ENCODE measurements around the gene WFDC1.

Gene WFDC1

GRCh38 chr16:84294531-84295142 lies at the start of gene WFDC1:
Gene WFDC1 (plus strand): TSS chr16:84294878. CDS start chr16:84294972, 94 bp downstream.
- no peak for DNase-seq

GRCh38 chr16:84245956-84246678 lies 48.6 kb upstream of the WFDC1 start:
- no peak for DNase-seq

GRCh38 chr16:84246679-84247077 lies 48.0 kb upstream of the WFDC1 start:
- no peak for DNase-seq

- DNase-seq: no peak
Observed at GRCh38 chr16:84247331-84247730, 47.3 kb upstream of the WFDC1 start.

- no peak for DNase-seq
Observed at GRCh38 chr16:84247844-84248243, 46.8 kb upstream of the WFDC1 start.

GRCh38 chr16:84252184-84252583 lies 42.5 kb upstream of the WFDC1 start:
- DNase-seq: no peak

- no peak for DNase-seq
Observed at GRCh38 chr16:84253173-84253572, 41.5 kb upstream of the WFDC1 start.

- DNase-seq: no peak
Observed at GRCh38 chr16:84254062-84254461, 40.6 kb upstream of the WFDC1 start.

- DNase-seq: no peak
Observed at GRCh38 chr16:84255050-84255810, 39.4 kb upstream of the WFDC1 start.

GRCh38 chr16:84258266-84258665 lies 36.4 kb upstream of the WFDC1 start:
- DNase-seq: no peak

- DNase-seq: no peak
Observed at GRCh38 chr16:84259691-84260090, 35.0 kb upstream of the WFDC1 start.

- DNase-seq: no peak
Observed at GRCh38 chr16:84260766-84261554, 33.7 kb upstream of the WFDC1 start.

GRCh38 chr16:84262031-84262430 lies 32.6 kb upstream of the WFDC1 start:
- no peak for DNase-seq

- no peak for DNase-seq
Observed at GRCh38 chr16:84262939-84263338, 31.7 kb upstream of the WFDC1 start.

GRCh38 chr16:84266451-84266850 lies 28.2 kb upstream of the WFDC1 start:
- DNase-seq: no peak

GRCh38 chr16:84267380-84267779 lies 27.3 kb upstream of the WFDC1 start:
- no peak for DNase-seq

GRCh38 chr16:84268291-84269040 lies 26.2 kb upstream of the WFDC1 start:
- no peak for DNase-seq

GRCh38 chr16:84270071-84270470 lies 24.6 kb upstream of the WFDC1 start:
- no peak for DNase-seq

- DNase-seq: no peak
Observed at GRCh38 chr16:84270531-84270930, 24.1 kb upstream of the WFDC1 start.

- no peak for DNase-seq
Observed at GRCh38 chr16:84271037-84271436, 23.6 kb upstream of the WFDC1 start.

GRCh38 chr16:84271866-84272265 lies 22.8 kb upstream of the WFDC1 start:
- no peak for DNase-seq

GRCh38 chr16:84272740-84273320 lies 21.8 kb upstream of the WFDC1 start:
- no peak for DNase-seq

Data from SIG-M5 (cell line).